Astrocyte (in vitro differentiated cells and primary cell): ENCODE results near the gene ZBTB7C.

Experiments used
- EZH2 ChIP-seq: IDR thresholded peaks from 2 replicates; pipeline ENCODE4 v1.6.1; 2012; ENCODE audit warnings: mild to moderate bottlenecking, low read length, inconsistent platforms; ENCODE audit not compliant: insufficient read depth
- TF ChIP-seq, protein P1 (sequence below): IDR thresholded peaks from 2 replicates; pipeline ENCODE4 v1.5.1; 2011; ENCODE audit warnings: low read depth, mild to moderate bottlenecking, inconsistent platforms, low read length, moderate library complexity; ENCODE audit not compliant: insufficient read depth

DNA sequence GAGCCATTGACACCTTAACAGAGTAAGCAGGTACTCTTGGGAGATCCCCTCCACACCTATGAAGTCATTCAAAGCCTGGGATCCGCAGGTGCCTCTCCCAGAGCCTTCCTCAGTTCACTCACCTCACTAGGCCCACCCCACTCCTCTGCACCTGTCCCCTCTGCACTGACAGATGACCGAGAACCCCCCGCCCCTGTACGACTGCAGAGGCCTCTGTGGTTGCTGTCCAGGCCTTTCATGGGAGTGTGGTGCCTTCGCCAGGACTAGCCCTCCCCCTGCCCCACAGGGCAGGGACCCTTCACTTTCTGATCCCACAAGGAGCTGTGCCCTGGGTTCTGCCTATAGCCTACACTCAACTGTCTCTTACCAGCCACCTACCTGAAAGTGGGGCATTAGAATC lies 238.5 kb downstream of the ZBTB7C start:
- TF ChIP-seq, protein P1, sequence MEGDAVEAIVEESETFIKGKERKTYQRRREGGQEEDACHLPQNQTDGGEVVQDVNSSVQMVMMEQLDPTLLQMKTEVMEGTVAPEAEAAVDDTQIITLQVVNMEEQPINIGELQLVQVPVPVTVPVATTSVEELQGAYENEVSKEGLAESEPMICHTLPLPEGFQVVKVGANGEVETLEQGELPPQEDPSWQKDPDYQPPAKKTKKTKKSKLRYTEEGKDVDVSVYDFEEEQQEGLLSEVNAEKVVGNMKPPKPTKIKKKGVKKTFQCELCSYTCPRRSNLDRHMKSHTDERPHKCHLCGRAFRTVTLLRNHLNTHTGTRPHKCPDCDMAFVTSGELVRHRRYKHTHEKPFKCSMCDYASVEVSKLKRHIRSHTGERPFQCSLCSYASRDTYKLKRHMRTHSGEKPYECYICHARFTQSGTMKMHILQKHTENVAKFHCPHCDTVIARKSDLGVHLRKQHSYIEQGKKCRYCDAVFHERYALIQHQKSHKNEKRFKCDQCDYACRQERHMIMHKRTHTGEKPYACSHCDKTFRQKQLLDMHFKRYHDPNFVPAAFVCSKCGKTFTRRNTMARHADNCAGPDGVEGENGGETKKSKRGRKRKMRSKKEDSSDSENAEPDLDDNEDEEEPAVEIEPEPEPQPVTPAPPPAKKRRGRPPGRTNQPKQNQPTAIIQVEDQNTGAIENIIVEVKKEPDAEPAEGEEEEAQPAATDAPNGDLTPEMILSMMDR = no peak
- no peak for TF ChIP-seq EZH2
